Measurements from ENCODE around the gene CCR7. TPM values are rescaled to one million over a fixed set of nuclear protein-coding genes. Genes with fewer than 3 reads are reported as not detected.

Gene CCR7
- total and polyA plus RNA-seq, 2 of the 13 experiments (the other 11 are each of a cell fraction or from before 2014, with no cell fraction given), result 0.04 to 0.53 TPM

- TF ChIP-seq ZFP37 (CRISPR knock-in tag; IDR thresholded peaks at IDR 0.05; ENCODE audit: borderline replicate concordance) (0 out of 2 replicates have a peak, but pooled peaks have one; percentile 40), ZBTB46 (CRISPR knock-in tag; IDR thresholded peaks at IDR 0.05; ENCODE audit: borderline replicate concordance) (no peak), HNF4G (IDR thresholded peaks at IDR 0.05; ENCODE audit: borderline replicate concordance, low read depth, low read length) (peak; percentile 7; the same call in 1 of the 2 replicates), HNF4G (CRISPR knock-in tag; IDR thresholded peaks at IDR 0.05; ENCODE audit: borderline replicate concordance, low read depth) (no peak), KMT2A (CRISPR knock-in tag; IDR thresholded peaks at IDR 0.05) (no peak), FOXO4 (CRISPR knock-in tag; conservative IDR thresholded peaks at IDR 0.05) (no peak), ZNF724P (CRISPR knock-in tag; IDR thresholded peaks at IDR 0.05; ENCODE audit: borderline replicate concordance) (no peak), HOXA9 (CRISPR knock-in tag; IDR thresholded peaks at IDR 0.05; ENCODE audit: borderline replicate concordance) (no peak), E2F5 (CRISPR knock-in tag; conservative IDR thresholded peaks at IDR 0.05) (no peak), HOXA3 (CRISPR knock-in tag; IDR thresholded peaks at IDR 0.05) (0 out of 2 replicates have a peak, but pooled peaks have one; percentile 39), ZNF44 (CRISPR knock-in tag; IDR thresholded peaks at IDR 0.05) (no peak), HMGXB4 (CRISPR knock-in tag; IDR thresholded peaks at IDR 0.05; ENCODE audit: borderline replicate concordance in 1 of 2, low read depth in 1 of 2) (no peak), SP140L (CRISPR knock-in tag; IDR thresholded peaks at IDR 0.05; ENCODE audit: borderline replicate concordance) (no peak), TBX2 (CRISPR knock-in tag; IDR thresholded peaks at IDR 0.05; ENCODE audit: borderline replicate concordance) (peak; percentile 65), NKX3-1 (CRISPR knock-in tag; IDR thresholded peaks at IDR 0.05) (no peak), ZNF800 (CRISPR knock-in tag; IDR thresholded peaks at IDR 0.05) (no peak), KMT2B (CRISPR knock-in tag; IDR thresholded peaks at IDR 0.05) (no peak), ZNF12 (CRISPR knock-in tag; IDR thresholded peaks at IDR 0.05) (no peak), SIN3A (IDR thresholded peaks at IDR 0.05; ENCODE audit: borderline replicate concordance, low read depth, low read length) (no peak), FOXA1 (IDR thresholded peaks at IDR 0.05) (no peak), FOXA1 (CRISPR knock-in tag; IDR thresholded peaks at IDR 0.05) (peak; percentile 50; the same call in 1 of the 2 replicates), TBX3 (IDR thresholded peaks at IDR 0.05; ENCODE audit: borderline replicate concordance) (no peak)
These were observed 24.0 kb downstream of the CCR7 start (continued) for GRCh38 chr17:40541060-40541872.
